ENCODE measurements around the gene OPCML.

GRCh38 chr11:133047771-133048115 lies 484.6 kb downstream of the OPCML start:
- TF ChIP-seq, protein P1, sequence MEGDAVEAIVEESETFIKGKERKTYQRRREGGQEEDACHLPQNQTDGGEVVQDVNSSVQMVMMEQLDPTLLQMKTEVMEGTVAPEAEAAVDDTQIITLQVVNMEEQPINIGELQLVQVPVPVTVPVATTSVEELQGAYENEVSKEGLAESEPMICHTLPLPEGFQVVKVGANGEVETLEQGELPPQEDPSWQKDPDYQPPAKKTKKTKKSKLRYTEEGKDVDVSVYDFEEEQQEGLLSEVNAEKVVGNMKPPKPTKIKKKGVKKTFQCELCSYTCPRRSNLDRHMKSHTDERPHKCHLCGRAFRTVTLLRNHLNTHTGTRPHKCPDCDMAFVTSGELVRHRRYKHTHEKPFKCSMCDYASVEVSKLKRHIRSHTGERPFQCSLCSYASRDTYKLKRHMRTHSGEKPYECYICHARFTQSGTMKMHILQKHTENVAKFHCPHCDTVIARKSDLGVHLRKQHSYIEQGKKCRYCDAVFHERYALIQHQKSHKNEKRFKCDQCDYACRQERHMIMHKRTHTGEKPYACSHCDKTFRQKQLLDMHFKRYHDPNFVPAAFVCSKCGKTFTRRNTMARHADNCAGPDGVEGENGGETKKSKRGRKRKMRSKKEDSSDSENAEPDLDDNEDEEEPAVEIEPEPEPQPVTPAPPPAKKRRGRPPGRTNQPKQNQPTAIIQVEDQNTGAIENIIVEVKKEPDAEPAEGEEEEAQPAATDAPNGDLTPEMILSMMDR (conservative IDR thresholded peaks at IDR 0.05; ENCODE audit: low read depth, low read length), result no peak
- TF ChIP-seq EZH2 (IDR thresholded peaks at IDR 0.05; ENCODE audit: borderline replicate concordance, low read depth, low read length, poor library complexity, severe bottlenecking), result no peak

Data from A673 (cell line).